ENCODE measurements around the gene RAI1.

Gene RAI1

DNA sequence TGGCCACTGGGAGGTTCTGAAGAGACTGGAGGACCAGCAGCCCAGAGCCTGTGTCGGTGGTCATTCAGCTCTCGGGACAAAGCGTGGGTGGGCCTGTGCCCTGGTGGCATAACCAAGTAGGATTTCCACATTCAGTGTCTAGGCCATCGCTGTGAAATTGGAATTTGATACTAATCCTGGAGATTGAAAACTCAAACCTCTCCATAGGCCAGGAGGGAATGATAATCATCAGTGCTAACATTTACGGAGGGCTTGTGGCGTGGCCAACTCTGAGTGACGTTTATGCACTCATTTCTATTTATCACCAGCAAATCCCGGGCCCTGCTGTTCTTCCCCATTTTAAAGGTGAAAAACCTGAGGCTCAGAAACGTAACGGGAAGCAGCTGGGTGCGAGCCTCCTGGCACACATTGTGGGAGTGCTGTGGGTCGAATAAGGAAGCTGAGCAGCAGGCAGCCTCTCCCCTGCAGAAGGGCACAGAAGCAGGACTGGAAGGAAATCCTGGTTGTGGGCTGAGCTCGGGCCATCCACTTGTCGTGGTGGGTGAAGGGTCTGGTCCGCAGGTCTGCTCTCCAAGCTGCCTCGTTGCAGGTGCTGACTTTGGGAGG is 33.1 kb downstream of the RAI1 start:
- H3K27ac ChIP-seq: peak overlapping the region; percentile 83 to 87

DNA sequence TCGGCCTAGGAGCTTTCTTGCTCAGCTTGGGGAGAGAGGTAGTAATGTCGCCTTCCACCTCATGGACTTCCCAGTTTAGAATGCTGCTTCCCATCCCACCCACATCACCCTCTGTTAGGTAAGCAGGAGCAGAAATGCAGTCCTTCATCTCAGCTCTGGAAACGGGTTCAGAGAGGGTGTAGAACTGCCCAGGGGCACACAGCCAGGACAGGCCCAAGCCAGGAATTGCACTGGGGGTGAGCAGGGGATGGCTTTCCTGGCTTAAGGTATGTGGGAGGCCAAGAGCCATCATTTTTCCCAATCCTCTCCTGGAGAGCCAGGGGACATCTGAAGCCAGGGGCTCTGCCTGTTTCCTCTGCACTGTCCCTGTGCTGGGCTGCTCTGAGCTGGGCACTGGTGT is 33.6 kb downstream of the RAI1 start:
- peak overlapping the region; percentile 83 to 87 for H3K27ac ChIP-seq
- no peaks in the 10 kb centered on the region for H3K27me3 ChIP-seq
- intact Hi-C loops (cut with DNase I; ENCODE audit: low total_unique reads): no loop called here

More for the DNA sequence above, 33.1 kb downstream of the RAI1 start:
- Histone ChIP-seq H3K4me3 (peak overlapping the region in 1 of 2 donors; percentile 22), H3K9me3 (no peaks in the 10 kb centered on the region), H3K27me3 (no peaks in the 10 kb centered on the region), H3K4me1 (peaks cover 0 to 62% (median 48%) of the 10 kb centered on the region in 4 donors), H3K36me3 (no peaks in the 10 kb centered on the region)
- intact Hi-C loops (cut with DNase I; ENCODE audit: low total_unique reads): no loop called here
- no peak for DNase-seq
- TF ChIP-seq, protein P1, sequence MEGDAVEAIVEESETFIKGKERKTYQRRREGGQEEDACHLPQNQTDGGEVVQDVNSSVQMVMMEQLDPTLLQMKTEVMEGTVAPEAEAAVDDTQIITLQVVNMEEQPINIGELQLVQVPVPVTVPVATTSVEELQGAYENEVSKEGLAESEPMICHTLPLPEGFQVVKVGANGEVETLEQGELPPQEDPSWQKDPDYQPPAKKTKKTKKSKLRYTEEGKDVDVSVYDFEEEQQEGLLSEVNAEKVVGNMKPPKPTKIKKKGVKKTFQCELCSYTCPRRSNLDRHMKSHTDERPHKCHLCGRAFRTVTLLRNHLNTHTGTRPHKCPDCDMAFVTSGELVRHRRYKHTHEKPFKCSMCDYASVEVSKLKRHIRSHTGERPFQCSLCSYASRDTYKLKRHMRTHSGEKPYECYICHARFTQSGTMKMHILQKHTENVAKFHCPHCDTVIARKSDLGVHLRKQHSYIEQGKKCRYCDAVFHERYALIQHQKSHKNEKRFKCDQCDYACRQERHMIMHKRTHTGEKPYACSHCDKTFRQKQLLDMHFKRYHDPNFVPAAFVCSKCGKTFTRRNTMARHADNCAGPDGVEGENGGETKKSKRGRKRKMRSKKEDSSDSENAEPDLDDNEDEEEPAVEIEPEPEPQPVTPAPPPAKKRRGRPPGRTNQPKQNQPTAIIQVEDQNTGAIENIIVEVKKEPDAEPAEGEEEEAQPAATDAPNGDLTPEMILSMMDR (IDR thresholded peaks at IDR 0.05): peak in 1 of 2 experiments; percentile 17

DNA sequence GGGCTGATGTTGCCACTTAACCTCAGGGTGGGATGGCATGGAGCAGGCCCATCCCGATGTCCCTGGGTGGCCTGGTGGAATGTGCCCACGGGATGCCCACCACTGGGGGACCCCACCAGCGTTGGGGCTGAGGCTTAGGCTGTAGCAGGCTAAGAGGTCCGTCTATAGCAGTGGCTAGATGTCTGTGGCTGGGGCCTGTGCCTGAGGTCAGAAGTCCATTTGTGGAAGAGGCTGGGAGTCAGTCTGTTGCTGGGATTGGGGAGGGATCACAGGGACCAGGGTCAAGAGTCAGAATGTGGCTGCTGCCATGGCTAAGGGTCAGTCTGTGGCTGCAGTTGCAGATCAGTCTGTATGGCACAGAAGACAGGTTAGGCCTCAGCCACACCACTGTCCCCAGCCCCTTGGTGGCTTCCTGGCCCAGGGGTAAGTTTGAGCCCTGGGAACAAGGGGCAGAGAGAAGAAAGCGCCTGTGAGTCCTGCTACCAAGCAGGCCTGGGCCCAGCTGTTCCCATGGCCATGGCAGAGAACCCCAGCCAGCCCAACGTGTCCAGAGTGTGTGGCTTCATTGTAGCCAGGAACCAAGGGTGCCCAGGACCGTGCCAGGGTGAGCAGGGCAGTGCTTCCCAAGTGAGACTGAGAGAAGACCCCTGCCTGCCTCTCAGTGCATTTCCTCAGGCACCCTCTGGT is 35.7 kb downstream of the RAI1 start:
- TF ChIP-seq, protein P1 (IDR thresholded peaks at IDR 0.05): no peak
- DNase-seq: no peak
- H3K36me3 ChIP-seq: no peaks in the 10 kb centered on the region
- H3K27ac ChIP-seq: no peak overlapping the region
- no peak overlapping the region for H3K4me3 ChIP-seq
- intact Hi-C loops (cut with DNase I; ENCODE audit: low total_unique reads): no loop called here
- peaks cover 0 to 37% (median 29%) of the 10 kb centered on the region in 4 donors for H3K4me1 ChIP-seq
- no peaks in the 10 kb centered on the region for H3K9me3 ChIP-seq
- H3K27me3 ChIP-seq: no peaks in the 10 kb centered on the region

More for the DNA sequence above, 33.6 kb downstream of the RAI1 start:
- Histone ChIP-seq H3K36me3 (no peaks in the 10 kb centered on the region), H3K4me3 (no peak overlapping the region), H3K4me1 (peaks cover 0 to 58% (median 48%) of the 10 kb centered on the region in 4 donors), H3K9me3 (no peaks in the 10 kb centered on the region)
- no peak for DNase-seq
- TF ChIP-seq, protein P1 (IDR thresholded peaks at IDR 0.05): no peak

DNA sequence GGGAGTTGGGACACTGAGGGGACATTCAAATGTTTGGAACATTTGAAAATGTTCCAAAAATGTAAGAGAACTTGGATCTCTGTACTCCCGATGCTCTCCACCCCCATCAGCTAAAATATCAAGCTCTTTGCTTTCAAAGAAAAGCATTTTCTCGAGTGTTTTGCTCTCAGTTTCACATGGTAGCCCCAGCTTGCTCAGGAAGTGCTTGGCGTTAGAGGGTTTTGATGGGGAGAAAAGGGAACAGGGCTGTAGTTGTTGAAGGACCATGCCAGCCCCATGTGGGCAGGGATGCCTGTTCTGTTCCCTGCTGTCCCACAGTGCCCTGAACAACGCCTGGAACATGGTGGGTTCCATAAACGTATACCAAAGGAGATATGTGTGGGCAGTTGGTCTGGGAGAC is 37.0 kb downstream of the RAI1 start:
- TF ChIP-seq, protein P1 (IDR thresholded peaks at IDR 0.05): no peak
- Histone ChIP-seq H3K27ac (no peak overlapping the region), H3K4me3 (no peak overlapping the region), H3K9me3 (no peaks in the 10 kb centered on the region), H3K36me3 (no peaks in the 10 kb centered on the region), H3K27me3 (no peaks in the 10 kb centered on the region), H3K4me1 (peaks cover 0 to 37% (median 29%) of the 10 kb centered on the region in 4 donors)
- DNase-seq: no peak
- intact Hi-C loops (cut with DNase I; ENCODE audit: low total_unique reads): no loop called here

DNA sequence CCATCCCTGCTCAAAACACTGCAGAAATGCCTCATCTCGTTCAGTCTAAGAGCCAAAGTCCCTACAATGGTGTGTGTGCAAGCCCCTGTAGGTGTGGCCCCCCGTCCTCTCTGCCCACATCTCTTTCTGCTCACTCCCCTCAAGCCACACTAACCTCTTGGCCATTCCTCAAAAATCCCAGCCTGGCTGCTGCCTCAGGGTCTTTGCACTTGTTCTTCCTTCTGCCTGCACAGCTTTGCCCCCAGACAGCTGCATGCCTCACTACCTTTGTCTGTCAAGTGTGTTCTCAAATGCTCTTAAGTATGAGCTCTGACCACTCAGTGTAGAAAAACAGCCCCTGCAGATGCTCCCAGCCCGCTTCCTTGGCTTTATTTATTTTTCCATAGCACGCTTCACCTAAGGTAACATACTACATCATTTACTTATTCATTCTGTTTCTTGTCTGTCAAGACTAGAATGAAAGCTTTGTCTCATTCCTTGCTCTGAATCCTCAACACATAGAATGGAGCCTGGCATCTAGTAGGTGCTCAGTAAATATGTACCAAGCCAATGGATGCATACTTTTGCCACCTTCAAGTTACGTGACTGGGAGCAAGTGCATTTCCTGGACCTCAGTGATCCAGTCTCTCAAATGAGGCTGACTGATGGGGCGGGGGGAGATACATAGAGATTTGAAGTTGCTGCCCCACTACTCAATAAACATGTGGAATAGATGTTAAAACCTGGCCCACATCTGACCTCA is 38.1 kb downstream of the RAI1 start:
- H3K27ac ChIP-seq: no peak overlapping the region
- H3K36me3 ChIP-seq: no peaks in the 10 kb centered on the region
- H3K4me1 ChIP-seq: peaks cover 0 to 37% (median 24%) of the 10 kb centered on the region in 4 donors
- no peak for DNase-seq
- no peaks in the 10 kb centered on the region for H3K27me3 ChIP-seq
- no peak overlapping the region for H3K4me3 ChIP-seq
- H3K9me3 ChIP-seq: no peaks in the 10 kb centered on the region
- TF ChIP-seq, protein P1 (IDR thresholded peaks at IDR 0.05): no peak
- intact Hi-C loops (cut with DNase I; ENCODE audit: low total_unique reads): no loop called here

All from tibial artery (tissue), 4 donors.